ENCODE measurements around the gene APCDD1. TPM values are rescaled to one million over a fixed set of nuclear protein-coding genes. Genes with fewer than 3 reads are reported as not detected.

Gene APCDD1
- total RNA-seq (2021; ENCODE audit: unreplicated experiment) (not detected), Bru-seq, nascent RNA (not detected), BruChase-seq, experiment 1, labeled RNA remaining after a 6-hour chase (percentile 3 among the genes with signal in this experiment), BruChase-seq, experiment 2, labeled RNA remaining after a 2-hour chase (not detected)
- polyA plus RNA-seq (2012) = not detected in 2 replicates
- long read RNA-seq = 0 reads

GRCh38 chr18:10453806-10454680 lies at the start of gene APCDD1:
Gene APCDD1, plus strand, starts transcription at chr18:10454635. Its CDS starts 347 bp downstream, at chr18:10454982.
- H3K4me1 ChIP-seq (ENCODE audit: control insufficient read depth in 1 of 2, insufficient read depth in 2 of 2, low read length in 2 of 2) = no peaks in the 10 kb centered on the region
- TF ChIP-seq MAX (IDR thresholded peaks at IDR 0.05) = no peak
- no peak for TF ChIP-seq ZBTB33 (IDR thresholded peaks at IDR 0.05; ENCODE audit: extremely low read depth, insufficient replicate concordance, low read length)
- TF ChIP-seq CTCF (IDR thresholded peaks at IDR 0.05 in 2 of 3, conservative IDR thresholded peaks at IDR 0.05 in 1 of 3; ENCODE audit: borderline replicate concordance in 1 of 3, insufficient read depth in 1 of 3, low read depth in 2 of 3, low read length in 2 of 3) = no peak
- TF ChIP-seq YY1 (IDR thresholded peaks at IDR 0.05; ENCODE audit: extremely low read depth, insufficient replicate concordance, low read depth, low read length) = no peak
- TF ChIP-seq EZH2 (IDR thresholded peaks at IDR 0.05) = no peak
- TF ChIP-seq SIN3A (IDR thresholded peaks at IDR 0.05; ENCODE audit: low read depth) = no peak
- no peak for TF ChIP-seq REST (IDR thresholded peaks at IDR 0.05; ENCODE audit: low read depth)
- TF ChIP-seq SRF (IDR thresholded peaks at IDR 0.05; ENCODE audit: low read depth) = no peak
- TF ChIP-seq ELF1 (IDR thresholded peaks at IDR 0.05; ENCODE audit: borderline replicate concordance, low read depth) = no peak
- TF ChIP-seq CBX3 (IDR thresholded peaks at IDR 0.05; ENCODE audit: low read depth) = no peak
- no peak for TF ChIP-seq CEBPB (IDR thresholded peaks at IDR 0.05; ENCODE audit: low read depth)
- no peak for TF ChIP-seq EGR1 (IDR thresholded peaks at IDR 0.05; ENCODE audit: low read depth)
- TF ChIP-seq POLR2A (IDR thresholded peaks at IDR 0.05; ENCODE audit: borderline replicate concordance, extremely low read depth, insufficient read depth, insufficient read length) = no peak
- no peak for TF ChIP-seq TCF7L2 (IDR thresholded peaks at IDR 0.05; ENCODE audit: borderline replicate concordance, extremely low read depth, insufficient read depth, insufficient read length)
- TF ChIP-seq ZFX (IDR thresholded peaks at IDR 0.05) = no peak
- no peak for TF ChIP-seq RAD21 (IDR thresholded peaks at IDR 0.05; ENCODE audit: low read depth)
- TF ChIP-seq FOSL1 (IDR thresholded peaks at IDR 0.05; ENCODE audit: low read depth) = no peak
- no peak for TF ChIP-seq SP1 (IDR thresholded peaks at IDR 0.05; ENCODE audit: low read depth)
- TF ChIP-seq JUND (IDR thresholded peaks at IDR 0.05) = no peak
- TF ChIP-seq EZH2phosphoT487 (IDR thresholded peaks at IDR 0.05; ENCODE audit: borderline replicate concordance) = no peak
- ChIA-PET CTCF (no interaction called here), RAD21 (ENCODE audit: low non-redundant PET in 1 of 2, low total read pairs in 2 of 2, uncharacterized antibody in 2 of 2, unreplicated experiment in 2 of 2) (no interaction called here), POLR2A (no interaction called here)
- no peaks in the 10 kb centered on the region for H4K20me1 ChIP-seq (ENCODE audit: insufficient read depth)
- H3K27me3 ChIP-seq (ENCODE audit: insufficient read depth, low read length) = peaks cover 61% of the 10 kb centered on the region
- H3K27ac ChIP-seq (ENCODE audit: low read depth, low read length) = no peak within 1 kb of the TSS
- no peak for DNase-seq (ENCODE audit: low read depth, low spot score)
- intact Hi-C loops (cut with micrococcal nuclease) = no loop called here
- no peaks in the 10 kb centered on the region for H3K9me2 ChIP-seq (ENCODE audit: insufficient read depth)
- no peaks in the 10 kb centered on the region for H3K36me3 ChIP-seq (ENCODE audit: control insufficient read depth in 1 of 2, insufficient read depth in 2 of 2, low read length in 2 of 2)
- H3K79me2 ChIP-seq (ENCODE audit: insufficient read depth, low read length) = no peaks in the 10 kb centered on the region
- no peak within 1 kb of the TSS for H2AFZ ChIP-seq (ENCODE audit: low read depth, low read length, poor library complexity, severe bottlenecking)
- no peak within 1 kb of the TSS for H3K4me2 ChIP-seq (ENCODE audit: low read length)
- H3K9ac ChIP-seq (ENCODE audit: low read length) = no peak within 1 kb of the TSS
- no peak for ATAC-seq
- H3K4me3 ChIP-seq (replicated peaks in 1 of 2; ENCODE audit: low read depth in 1 of 2, low read length in 2 of 2) = no peak within 1 kb of the TSS
- H3K9me3 ChIP-seq (ENCODE audit: control insufficient read depth in 1 of 2, insufficient read depth in 1 of 2, low read depth in 1 of 2, low read length in 2 of 2) = no peaks in the 10 kb centered on the region
- no TSS peak for BruUV-seq (replicated peaks)
